Fibroblast of lung (primary cell): Measurements from ENCODE around the gene RINL. TPM values are rescaled to one million over a fixed set of nuclear protein-coding genes. Genes with fewer than 3 reads are reported as not detected.

ENCODE experiments used
- DNase-seq, 2 donors: peaks; one replicate each; pipeline versions ENCODE4 v3.0.0 to v3.0.0-alpha.2; 2010; ENCODE audit warnings: low read depth in 2 of 2
- H2AFZ ChIP-seq: 2 replicates; pipeline ENCODE4 v1.5.1; 2012; ENCODE audit warnings: low read length, control low read depth, inconsistent platforms
- H3K27ac ChIP-seq: 2 replicates; pipeline ENCODE4 v1.5.1; 2011; ENCODE audit warnings: low read length, control low read depth; ENCODE audit not compliant: insufficient read depth
- H3K27me3 ChIP-seq: 2 replicates; pipeline ENCODE4 v1.5.1; 2011; ENCODE audit warnings: mild to moderate bottlenecking, low read length; ENCODE audit not compliant: control insufficient read depth, insufficient read depth
- H3K36me3 ChIP-seq: 2 replicates; pipeline ENCODE4 v1.5.1; 2011; ENCODE audit warnings: low read length; ENCODE audit not compliant: control insufficient read depth, insufficient read depth
- H3K4me1 ChIP-seq: 2 replicates; pipeline ENCODE4 v1.5.1; 2011; ENCODE audit warnings: low read length; ENCODE audit not compliant: control insufficient read depth, insufficient read depth; ENCODE audit errors: extremely low read depth
- H3K4me2 ChIP-seq: 2 replicates; pipeline ENCODE4 v1.5.1; 2011; ENCODE audit warnings: low read length, control low read depth; ENCODE audit not compliant: insufficient read depth; ENCODE audit errors: extremely low read depth
- H3K4me3 ChIP-seq, 4 experiments: fragments of 200-600 bp in 1 of 4; sonication (generic) in 1 of 4; replicated peaks in 1 of 4; 2 replicates each; pipeline ENCODE4 v1.5.1; 2011 to 2016; ENCODE audit warnings: low read length in 4 of 4, low read depth in 3 of 4, mild to moderate bottlenecking in 3 of 4, control low read depth in 2 of 4, inconsistent platforms in 1 of 4, mixed read lengths in 1 of 4; ENCODE audit not compliant: insufficient read depth in 1 of 4; ENCODE audit errors: control extremely low read depth in 1 of 4
- H3K79me2 ChIP-seq: 2 replicates; pipeline ENCODE4 v1.5.1; 2012; ENCODE audit warnings: mild to moderate bottlenecking, low read length, inconsistent platforms; ENCODE audit not compliant: control insufficient read depth, insufficient read depth
- H3K9ac ChIP-seq: 2 replicates; pipeline ENCODE4 v1.5.1; 2011; ENCODE audit warnings: mild to moderate bottlenecking, low read length, control low read depth; ENCODE audit not compliant: insufficient read depth
- H3K9me3 ChIP-seq: 2 replicates; pipeline ENCODE4 v1.5.1; 2012; ENCODE audit warnings: low read depth, low read length; ENCODE audit not compliant: control insufficient read depth, insufficient read depth
- H4K20me1 ChIP-seq: 2 replicates; pipeline ENCODE4 v1.5.1; 2011; ENCODE audit warnings: low read length; ENCODE audit not compliant: control insufficient read depth, insufficient read depth; ENCODE audit errors: extremely low read depth
- CTCF ChIP-seq, 2 donors: IDR thresholded peaks in 1 of 2; conservative IDR thresholded peaks in 1 of 2; 1 replicate in 1 of 2; 2 replicates in 1 of 2; pipeline ENCODE4 v1.5.1; 2011 to 2012; ENCODE audit warnings: low read length in 2 of 2, control low read depth in 1 of 2, inconsistent platforms in 1 of 2, low read depth in 1 of 2, mild to moderate bottlenecking in 1 of 2
- EZH2 ChIP-seq: IDR thresholded peaks from 2 replicates; pipeline ENCODE4 v1.5.1; 2012; ENCODE audit warnings: low read length, control low read depth, mild to moderate bottlenecking; ENCODE audit errors: missing control alignments
- polyA plus RNA-seq, 2 donors: library from polyadenylated mRNA; depleted of rRNA in 1 of 2; stranded (reverse) in 1 of 2; unstranded in 1 of 2; fragments of >200 nt; gene quantifications; 2 replicates each; pipeline ENCODE4 v1.2.1, GENCODE V29; 2011 to 2012; ENCODE audit warnings: missing spikeins in 1 of 2
- total RNA-seq: library from RNA; depleted of rRNA; stranded (reverse); fragments of >200 nt; gene quantifications from 2 replicates; pipeline ENCODE4 v1.2.1, GENCODE V29; 2014

Gene RINL
- total and polyA plus RNA-seq, 2 donors (not counting 1 experiment from before 2014, with no cell fraction given): 0.59 to 3.5 TPM

GRCh38 chr19:38900743-38901190 is 22.7 kb upstream of the RINL start:
- Histone ChIP-seq H3K9me3 (no peaks in the 10 kb centered on the region), H2AFZ (no peak overlapping the region)
- DNase-seq: no peak

GRCh38 chr19:38900202-38900629 is 22.1 kb upstream of the RINL start:
- DNase-seq: no peak
- TF ChIP-seq EZH2: no peak
- no peak for TF ChIP-seq CTCF (conservative IDR thresholded peaks at IDR 0.05 in 1 of 2, IDR thresholded peaks at IDR 0.05 in 1 of 2; ENCODE audit: low read depth in 1 of 2, low read length in 2 of 2)
- H3K9ac ChIP-seq: peak overlapping the region; percentile 77

More at GRCh38 chr19:38900743-38901190, 22.7 kb upstream of the RINL start:
- H3K27me3 ChIP-seq: no peaks in the 10 kb centered on the region
- peaks cover 5% of the 10 kb centered on the region for H3K79me2 ChIP-seq
- H3K9ac ChIP-seq: no peak overlapping the region
- H3K4me2 ChIP-seq: peak overlapping the region; percentile 89
- H3K4me3 ChIP-seq: peak overlapping the region; percentile 34 to 82 (median 78)
- no peaks in the 10 kb centered on the region for H4K20me1 ChIP-seq
- H3K27ac ChIP-seq: no peak overlapping the region
- H3K4me1 ChIP-seq: no peaks in the 10 kb centered on the region
- peaks cover 3% of the 10 kb centered on the region for H3K36me3 ChIP-seq
- no peak for TF ChIP-seq EZH2
- no peak for TF ChIP-seq CTCF (conservative IDR thresholded peaks at IDR 0.05 in 1 of 2, IDR thresholded peaks at IDR 0.05 in 1 of 2; ENCODE audit: low read depth in 1 of 2, low read length in 2 of 2)

GRCh38 chr19:38899447-38900201 is 21.5 kb upstream of the RINL start, which contains the start of the genes NFKBIB and SIRT2:
Gene NFKBIB (plus strand): TSS chr19:38899969. CDS start chr19:38900033, 64 bp downstream.
Gene SIRT2 (minus strand): TSS chr19:38899618. CDS start chr19:38899521, 97 bp downstream.
- Histone ChIP-seq H3K4me1 (no peaks in the 10 kb centered on the region), H3K27ac (peak within 1 kb of the TSS; percentile 80), H3K4me3 (peak within 1 kb of the TSS; percentile 55 to 92 (median 78)), H3K4me2 (peak within 1 kb of the TSS; percentile 89), H3K9me3 (no peaks in the 10 kb centered on the region), H4K20me1 (no peaks in the 10 kb centered on the region), H3K27me3 (no peaks in the 10 kb centered on the region), H3K36me3 (no peaks in the 10 kb centered on the region), H3K9ac (peak within 1 kb of the TSS; percentile 77), H3K79me2 (peaks cover 5% of the 10 kb centered on the region), H2AFZ (peak within 1 kb of the TSS; percentile 84)
- peak; percentile 99 for DNase-seq
- TF ChIP-seq EZH2 (no peak), CTCF (conservative IDR thresholded peaks at IDR 0.05 in 1 of 2, IDR thresholded peaks at IDR 0.05 in 1 of 2; ENCODE audit: low read depth in 1 of 2, low read length in 2 of 2) (no peak)

More at GRCh38 chr19:38900202-38900629, 22.1 kb upstream of the RINL start:
- Histone ChIP-seq H2AFZ (peak overlapping the region; percentile 82), H3K4me2 (peak overlapping the region; percentile 89), H3K4me1 (no peaks in the 10 kb centered on the region), H3K79me2 (peaks cover 5% of the 10 kb centered on the region), H3K27me3 (no peaks in the 10 kb centered on the region), H3K9me3 (no peaks in the 10 kb centered on the region), H3K36me3 (peaks cover under 1% of the 10 kb centered on the region), H3K4me3 (peak overlapping the region; percentile 50 to 82 (median 78)), H3K27ac (peak overlapping the region; percentile 80), H4K20me1 (no peaks in the 10 kb centered on the region)
